Left kidney (tissue), 2 donors: ENCODE data around the gene SCN5A. TPM values are rescaled to one million over a fixed set of nuclear protein-coding genes. Genes with fewer than 3 reads are reported as not detected.
"Not testable (repeated sequence)": the region's sequence is repeated elsewhere in the genome, so short reads cannot be mapped to it uniquely, and the experiment has no call there.

Experiments
- DNase-seq: peaks from one replicate; pipeline ENCODE4 v3.0.0-alpha.2; 2013
- polyA plus RNA-seq: library from polyadenylated mRNA; unstranded; fragments of 120-200 nt; gene quantifications from one replicate; pipeline ENCODE4 v1.2.1, GENCODE V29; 2013; ENCODE audit not compliant: insufficient read length

Gene SCN5A
- polyA plus RNA-seq, 1 donor: 1.4 TPM

DNA sequence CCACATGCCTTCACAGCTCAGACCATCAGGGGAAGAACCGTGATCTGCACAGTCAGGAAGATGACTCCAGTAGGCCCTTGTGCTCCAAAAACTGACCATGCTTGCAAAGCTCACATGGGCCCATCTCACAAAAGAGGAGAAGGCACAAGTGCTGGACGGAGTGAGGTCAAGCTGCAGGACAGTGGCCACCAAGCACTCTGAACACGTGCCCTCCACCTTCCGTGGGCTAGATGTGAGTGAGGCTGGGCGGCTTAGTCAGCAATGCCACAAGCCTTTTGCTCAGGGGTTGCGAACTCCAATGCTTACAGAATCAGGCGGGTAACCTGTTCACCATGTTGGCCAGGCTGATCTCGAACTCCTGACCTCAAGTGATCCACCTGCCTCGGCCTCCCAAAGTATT lies 70.9 kb downstream of the SCN5A start:
- no peak for DNase-seq

GRCh38 chr3:38578081-38578475 lies 71.4 kb downstream of the SCN5A start:
- no peak for DNase-seq

- DNase-seq: no peak
Measured at GRCh38 chr3:38577371-38578080, 72.0 kb downstream of the SCN5A start.

- DNase-seq: no peak
Measured at GRCh38 chr3:38576526-38577370, 72.7 kb downstream of the SCN5A start.

- no peak for DNase-seq
Measured at GRCh38 chr3:38576131-38576525, 73.4 kb downstream of the SCN5A start.

- DNase-seq: no peak
Measured at GRCh38 chr3:38575279-38575843, 74.1 kb downstream of the SCN5A start.

- DNase-seq: no peak
Measured at GRCh38 chr3:38574411-38575278, 74.8 kb downstream of the SCN5A start.

GRCh38 chr3:38573556-38573955 lies 75.9 kb downstream of the SCN5A start:
- DNase-seq: no peak

GRCh38 chr3:38573111-38573510 lies 76.4 kb downstream of the SCN5A start:
- DNase-seq: no peak

DNA sequence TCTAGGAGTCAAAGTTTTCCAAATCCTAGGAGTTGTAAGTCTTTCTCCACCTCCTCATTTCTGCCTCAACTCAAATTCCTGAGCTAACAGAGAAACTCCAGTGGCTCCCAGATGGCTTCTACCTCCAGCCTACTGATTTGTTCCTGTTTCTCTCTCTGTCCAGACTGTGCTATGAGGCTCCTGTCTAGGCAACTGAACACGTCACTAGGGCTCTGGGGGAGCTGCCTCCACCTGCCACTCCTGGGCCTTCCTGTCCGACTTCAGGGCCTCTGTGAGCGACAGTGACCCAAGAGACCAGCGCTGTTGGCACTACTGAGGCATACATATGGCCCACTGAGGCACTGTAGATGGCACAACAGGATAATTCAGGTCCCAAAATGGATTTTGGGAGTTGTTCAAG lies 82.0 kb downstream of the SCN5A start:
- no peak for DNase-seq

GRCh38 chr3:38566794-38567193 lies 82.7 kb downstream of the SCN5A start:
- not testable (repeated sequence) for DNase-seq

- no peak for DNase-seq
Measured at GRCh38 chr3:38566215-38566528, 83.3 kb downstream of the SCN5A start.

GRCh38 chr3:38565339-38566214 lies 83.9 kb downstream of the SCN5A start:
- DNase-seq: no peak

GRCh38 chr3:38564631-38565338 lies 84.7 kb downstream of the SCN5A start:
- DNase-seq: no peak

DNA sequence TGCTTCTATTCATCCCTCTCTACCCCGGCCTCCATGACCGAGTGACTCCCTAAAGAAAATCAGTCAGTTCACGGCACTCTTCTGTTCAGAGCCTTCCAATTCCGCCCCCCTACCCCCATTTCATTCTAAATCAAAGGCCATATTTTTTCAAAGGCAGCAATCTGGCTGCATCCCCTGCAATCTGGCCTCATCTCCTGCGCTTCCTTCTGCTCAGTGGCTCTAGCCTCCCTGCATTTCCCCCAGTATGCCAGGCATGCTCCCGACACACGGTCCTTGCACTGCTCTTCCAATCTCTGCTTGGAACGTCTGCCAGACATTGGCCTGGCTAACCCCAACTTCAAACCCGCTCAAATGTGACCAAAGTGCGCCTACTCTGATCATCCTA lies 85.6 kb downstream of the SCN5A start:
- DNase-seq: no peak

DNA sequence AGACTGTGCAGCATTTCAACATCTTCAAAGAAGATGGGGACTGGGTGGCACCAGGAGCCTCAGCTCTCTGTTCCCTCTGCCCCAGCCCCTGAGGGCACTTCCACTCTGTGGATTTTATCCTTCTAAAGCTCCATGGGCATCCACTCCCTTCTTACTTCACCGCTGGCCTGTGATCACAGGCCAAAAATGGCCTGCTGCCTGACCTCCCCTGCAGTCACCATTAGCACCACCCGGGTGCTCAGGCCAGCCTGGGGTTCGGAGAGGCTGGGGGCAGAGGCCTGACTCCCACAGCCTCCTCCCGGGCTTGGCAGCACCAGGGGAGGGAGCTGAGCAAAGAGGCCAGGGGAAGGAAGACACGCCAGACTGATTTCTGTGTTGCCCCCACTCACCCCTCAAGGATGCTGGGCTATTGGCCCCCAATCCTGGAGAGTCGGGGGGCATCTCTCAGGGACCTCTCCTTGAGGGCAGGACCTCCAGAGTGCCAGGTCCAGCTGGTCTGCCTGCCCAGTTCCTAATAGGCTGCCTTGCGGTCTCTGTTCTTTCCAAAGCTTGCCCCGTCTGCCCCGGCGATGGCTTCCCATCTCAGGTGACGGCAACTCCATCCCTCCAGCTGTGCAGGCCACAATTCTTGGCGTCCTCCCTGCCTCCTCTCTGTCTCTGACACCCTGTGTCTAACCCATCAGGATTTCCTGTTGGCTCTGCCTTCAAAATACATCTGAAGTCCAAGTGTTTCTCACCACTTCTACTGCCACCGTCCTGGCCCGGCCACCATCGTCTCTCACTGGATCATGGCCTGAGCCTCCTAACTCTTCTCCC lies 86.2 kb downstream of the SCN5A start:
- DNase-seq: no peak

DNA sequence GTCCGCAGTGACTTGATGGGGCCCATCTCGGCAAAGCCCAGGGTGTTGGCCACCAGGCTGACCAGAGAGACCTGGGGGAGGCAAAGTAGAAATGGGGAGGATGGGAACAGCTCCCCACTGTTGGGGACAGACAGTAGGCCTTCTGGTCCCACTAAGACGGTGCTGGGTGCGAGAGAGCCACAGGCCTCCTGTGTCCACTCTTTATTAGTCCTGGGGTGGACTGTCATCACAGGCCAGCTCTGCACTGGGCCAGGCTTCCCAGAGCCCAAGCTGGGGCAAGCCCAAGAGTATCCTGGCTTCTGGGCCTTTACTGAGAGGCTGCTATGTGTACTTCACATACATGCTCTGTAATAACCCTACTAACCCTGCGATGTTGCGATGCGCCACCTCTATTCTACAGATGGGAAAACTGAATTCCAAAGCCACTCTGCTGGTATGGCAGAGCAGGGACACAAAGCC lies 87.0 kb downstream of the SCN5A start:
- no peak for DNase-seq

DNA sequence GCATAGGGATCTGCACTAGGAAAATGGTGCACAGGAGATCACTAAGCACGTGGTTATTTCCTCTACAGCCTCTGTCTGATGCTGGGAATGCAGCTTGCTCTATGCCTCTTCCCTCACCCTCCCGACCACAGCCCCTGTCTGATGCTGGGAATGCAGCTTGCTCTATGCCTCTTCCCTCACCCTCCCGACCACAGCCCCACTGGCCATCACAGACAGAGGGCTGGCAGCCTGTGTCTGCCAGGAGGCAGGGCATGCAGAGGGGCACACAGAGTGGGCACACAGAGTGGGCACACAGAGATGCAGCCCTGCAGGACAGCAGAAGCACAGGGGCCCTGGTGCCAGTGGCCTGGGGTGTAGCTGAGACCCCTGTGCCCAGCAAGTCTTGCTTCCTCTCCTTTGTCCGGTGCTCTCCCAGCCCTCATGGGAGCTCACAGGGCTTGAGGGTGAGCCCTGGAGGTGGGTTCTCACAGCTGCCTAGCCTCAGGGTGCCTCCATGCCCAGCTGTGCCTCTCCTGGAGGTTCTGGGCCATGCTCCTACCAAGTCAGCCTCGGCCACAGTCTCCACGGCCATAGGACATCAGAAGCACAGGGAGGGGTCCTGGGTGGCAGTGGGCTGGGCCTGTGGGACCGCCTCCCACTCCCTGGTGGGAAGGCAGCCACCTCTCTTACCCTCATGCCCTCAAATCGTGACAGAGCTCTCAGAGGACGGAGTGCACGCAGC lies 87.6 kb downstream of the SCN5A start:
- DNase-seq: no peak
